ENCODE data around the gene WAC.
"Not testable (repeated sequence)": the region's sequence is repeated elsewhere in the genome, so short reads cannot be mapped to it uniquely, and the experiment has no call there.

The WAC gene

DNA sequence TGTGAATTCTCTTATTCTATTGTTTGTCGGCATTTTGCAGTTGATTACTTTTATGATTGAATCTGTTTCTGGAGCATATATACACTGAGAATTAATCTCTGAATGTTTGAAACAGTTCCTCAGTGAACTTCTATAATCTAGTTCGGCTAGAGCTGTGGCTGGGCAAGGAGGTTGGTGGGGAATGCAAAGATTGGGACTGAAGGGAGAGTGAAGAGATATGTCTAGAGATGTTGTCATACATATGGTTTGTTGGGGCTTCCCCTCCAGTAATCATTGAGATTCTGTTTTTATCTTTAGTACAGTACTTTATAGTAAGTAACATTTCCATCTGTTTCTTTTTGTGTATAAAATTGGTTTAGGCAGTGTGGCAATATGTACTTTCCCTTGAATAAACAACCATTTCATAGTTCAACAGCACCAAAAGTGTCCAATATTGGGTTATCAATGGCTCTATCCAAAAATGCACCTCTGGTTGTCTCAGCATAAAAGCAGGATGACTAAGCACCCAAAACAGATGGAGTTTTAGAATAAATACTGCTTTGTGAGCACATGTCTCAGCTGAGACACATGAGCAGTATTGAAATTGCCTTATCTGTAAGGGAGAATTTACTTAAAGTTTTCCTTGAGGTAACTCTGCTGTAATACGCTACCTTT, 36.7 kb downstream of the WAC start:
- no peak for DNase-seq

DNA sequence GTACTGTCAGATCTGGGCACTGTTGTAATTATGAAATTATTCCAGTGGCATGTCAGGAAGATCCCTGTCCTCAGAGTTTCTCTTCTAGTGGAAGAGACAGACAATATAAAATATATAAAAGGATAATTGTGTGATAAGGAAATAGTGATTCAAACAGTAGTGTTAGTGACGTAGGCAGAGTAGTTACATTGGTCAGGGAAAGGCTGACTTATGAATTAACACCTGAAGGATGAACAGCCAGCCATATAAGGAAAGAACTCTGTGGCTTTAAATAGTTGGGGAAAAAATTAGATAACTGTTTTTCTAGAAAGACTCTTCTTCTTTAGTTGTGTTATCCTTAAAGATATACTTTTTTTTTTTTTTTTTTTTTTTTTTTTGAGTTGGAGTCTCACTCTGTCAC, 37.7 kb downstream of the WAC start:
- DNase-seq: no peak

DNA sequence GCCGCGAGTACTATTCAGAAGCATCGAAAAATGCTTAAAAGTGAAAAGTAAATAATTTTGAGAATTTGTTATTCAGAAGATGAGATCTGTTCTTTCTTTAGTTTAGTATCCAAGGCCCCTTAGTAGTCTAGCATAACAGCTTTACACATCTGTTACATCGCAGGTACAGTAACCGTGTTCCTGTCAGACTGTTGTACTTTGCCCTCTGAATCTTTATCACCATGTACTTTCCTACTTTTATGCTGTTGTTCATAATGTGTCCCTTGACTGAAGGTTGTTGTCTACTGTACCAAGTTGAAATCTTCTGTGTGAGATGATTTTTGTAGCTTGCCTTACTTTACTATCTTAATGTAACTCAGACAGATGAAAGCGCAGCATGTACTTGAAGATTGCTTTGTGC, 38.3 kb downstream of the WAC start:
- no peak for DNase-seq

DNA sequence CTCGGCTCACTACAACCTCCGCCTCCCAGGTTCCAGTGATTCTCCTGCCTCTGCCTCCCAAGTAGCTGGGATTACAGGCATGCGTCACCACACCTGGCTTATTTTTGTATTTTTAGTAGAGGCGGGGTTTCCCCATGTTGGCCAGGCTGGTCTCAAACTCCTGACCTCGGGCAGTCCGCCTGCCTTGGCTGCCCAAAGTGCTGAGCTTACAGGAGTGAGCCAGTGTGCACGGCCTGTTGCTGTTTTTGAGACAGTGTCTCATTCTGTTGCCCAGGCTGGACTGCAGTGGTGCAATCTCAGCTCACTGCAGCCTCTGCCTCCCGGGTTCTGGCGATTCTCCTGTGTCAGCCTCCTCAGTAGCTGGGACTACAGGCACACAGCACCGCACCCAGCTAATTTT, 41.3 kb downstream of the WAC start:
- not testable (repeated sequence) for DNase-seq

DNA sequence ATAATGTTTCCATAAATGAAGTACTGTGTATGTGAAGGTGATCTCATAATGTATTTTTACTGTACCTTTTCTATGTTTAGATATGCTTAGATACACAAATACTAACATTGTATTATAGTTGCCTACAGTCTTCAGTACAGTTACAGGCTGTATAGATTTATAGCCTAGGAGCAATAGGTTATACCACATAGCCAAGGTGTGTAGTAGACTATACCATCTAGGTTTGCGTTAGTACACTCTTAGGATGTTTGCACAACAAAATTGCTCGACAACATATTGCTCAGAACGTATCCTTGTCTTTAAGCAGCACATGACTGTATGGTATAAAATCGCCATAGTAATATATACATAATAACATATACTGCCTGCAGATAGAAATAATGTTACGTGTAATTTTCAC, 42.9 kb downstream of the WAC start:
- DNase-seq: no peak

DNA sequence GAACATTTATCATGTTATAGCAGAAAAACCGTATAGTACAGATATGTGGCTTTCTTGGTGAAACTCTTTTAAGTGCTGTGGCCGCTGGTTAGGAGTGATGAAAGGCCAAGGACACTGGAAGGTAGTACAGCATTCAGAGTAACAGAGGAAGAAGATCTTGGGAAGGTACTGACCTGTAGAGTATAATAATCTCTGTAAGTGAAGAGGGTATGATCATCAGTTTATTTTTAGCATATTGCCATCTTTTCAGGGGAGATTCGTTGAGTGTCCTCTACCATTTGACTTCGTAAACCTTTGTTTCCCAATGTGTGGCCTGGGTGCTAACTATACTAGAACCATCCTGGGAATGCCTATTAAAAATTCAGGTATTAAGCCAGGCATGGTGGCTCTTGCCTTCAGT, 44.6 kb downstream of the WAC start:
- DNase-seq: no peak

DNA sequence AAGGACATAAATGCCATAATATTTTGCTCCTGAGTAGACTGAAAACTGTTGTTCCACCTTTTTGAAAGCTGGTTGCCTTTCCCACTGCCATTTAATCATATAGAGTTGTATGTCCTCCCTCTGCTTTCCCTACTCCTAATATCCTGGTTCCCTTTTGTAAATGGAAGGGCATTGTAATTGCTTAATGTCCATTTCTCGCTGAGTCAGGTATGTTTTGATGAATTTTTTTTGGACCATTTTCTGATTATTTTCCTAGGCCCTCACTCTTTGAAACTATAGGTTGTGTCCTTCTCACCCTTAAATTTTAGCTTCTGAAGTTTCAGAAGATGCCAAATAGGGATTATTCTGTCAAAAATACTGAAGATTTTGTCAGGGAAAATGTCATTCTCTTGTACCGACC, 45.5 kb downstream of the WAC start:
- DNase-seq: no peak

DNA sequence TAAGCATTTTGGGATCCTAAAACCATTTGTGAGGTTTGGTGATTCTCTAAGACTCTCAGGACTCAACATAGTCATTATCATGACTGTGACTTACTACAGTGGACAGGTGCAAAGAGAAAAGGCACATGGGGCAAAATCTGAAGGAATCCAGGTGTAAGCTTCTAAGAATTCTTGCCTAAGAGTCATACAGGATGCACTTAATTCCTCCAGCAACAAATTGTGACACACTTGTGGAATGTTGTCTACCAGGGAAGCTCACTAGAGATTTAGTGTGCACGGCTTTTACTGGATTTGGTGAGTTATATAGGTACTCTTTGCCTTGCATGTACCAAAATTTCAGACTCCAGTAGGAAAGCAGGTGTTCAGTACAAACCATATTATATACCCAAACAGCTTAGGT, 47.9 kb downstream of the WAC start:
- DNase-seq: no peak

DNA sequence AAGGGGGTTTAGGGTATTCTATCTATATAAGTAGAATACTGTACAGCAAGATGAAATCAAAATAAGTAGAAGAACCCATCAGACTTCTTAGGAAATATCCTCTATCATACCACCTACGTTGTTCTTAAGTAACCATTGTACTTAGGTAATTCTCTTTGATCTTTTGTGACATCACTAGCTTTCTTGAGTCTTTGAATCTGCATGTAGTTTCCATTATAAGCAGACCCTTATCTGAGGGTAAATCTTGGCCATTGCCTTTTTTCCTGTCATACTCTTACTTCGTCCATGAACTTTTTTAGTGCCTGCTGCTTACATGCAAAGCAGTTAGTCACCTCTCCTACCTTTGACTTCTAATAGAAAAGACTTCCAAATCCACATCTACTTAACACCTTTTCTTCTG, 49.0 kb downstream of the WAC start:
- no peak for DNase-seq

DNA sequence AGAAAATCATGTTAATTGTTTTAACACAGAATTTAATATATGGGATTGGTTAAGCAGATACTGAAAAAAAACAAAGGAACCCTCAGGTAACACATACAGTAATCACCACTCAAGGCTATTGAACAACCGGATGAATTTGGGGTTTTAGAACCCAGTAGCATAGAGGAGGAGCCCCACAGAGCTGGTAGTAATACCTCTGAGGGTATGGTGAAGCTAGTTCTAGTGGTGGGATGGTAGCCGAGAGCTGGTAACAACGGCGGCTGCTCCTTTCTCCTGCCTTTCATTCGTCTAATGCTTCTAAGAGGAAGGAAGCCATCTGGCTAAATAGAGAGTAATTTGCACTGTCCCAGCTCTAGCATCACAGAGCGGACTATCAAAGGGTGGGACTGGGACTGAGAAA, 52.2 kb downstream of the WAC start:
- no peak for DNase-seq

DNA sequence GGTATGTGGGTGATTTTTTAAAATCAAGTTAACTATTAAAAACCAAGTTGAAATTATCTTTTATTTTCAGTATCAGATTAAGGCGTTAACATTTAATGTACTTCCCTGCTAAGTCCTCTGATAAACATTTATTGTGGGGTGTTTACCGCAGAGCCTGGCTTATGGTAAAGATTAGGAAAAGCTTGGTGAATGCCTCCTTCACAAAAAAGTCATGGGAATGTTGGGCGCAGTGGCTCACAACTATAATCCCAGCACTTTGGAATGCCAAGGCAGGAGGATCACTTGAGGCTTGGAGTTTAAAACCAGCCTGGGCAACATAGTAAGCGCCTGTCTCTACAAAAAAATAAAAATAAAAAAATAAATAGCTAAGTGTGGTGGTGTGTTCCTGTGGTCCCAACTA, 53.3 kb downstream of the WAC start:
- no peak for DNase-seq

DNA sequence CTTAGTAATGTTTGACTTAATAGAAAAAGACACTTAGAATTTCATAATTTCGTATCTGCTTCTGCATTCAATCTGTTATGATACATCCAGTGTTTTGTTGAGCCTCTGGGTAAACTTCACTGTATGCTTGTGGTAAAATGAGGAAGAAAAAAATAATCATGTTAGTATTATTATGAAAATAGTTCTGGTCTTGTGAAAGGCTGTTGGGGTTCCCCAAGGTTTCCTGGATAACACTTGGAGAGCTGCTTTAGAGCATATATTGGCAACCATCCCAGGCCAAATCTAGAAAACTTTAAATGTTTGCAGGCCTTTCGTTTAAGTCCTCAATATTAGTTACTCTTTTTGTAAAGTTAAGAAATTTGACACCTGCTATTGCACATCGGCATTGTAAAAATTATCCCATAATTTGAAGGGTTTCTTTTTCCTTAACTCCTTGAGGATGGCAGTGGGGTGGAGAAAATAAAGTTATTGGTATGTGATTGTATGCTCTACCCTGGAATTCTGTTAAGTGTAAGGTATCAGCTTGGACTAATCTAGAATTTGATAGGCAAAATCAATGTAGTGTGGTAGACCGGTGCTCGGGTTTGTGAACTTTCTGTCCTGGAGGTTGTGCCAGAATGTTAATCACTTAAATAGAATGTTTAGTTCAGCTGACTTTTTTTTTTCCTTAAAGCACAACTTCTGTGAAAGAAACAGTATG, 54.5 kb downstream of the WAC start:
- DNase-seq: no peak

DNA sequence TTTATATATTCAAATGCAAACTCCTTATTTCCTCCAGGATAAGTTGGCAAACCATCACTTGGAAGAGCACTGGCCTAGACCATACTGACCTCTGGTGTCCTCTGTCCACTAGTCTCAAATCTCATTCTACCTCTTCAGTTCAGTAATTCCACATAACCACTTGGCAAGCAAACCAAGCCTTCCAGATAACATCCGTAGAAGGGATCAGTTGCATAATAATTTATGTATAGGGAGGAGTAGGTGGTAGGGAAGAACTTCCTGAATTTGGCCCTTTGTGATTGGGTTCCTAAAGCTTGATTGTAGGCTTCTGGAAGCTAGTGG, 55.0 kb downstream of the WAC start:
- DNase-seq: no peak

DNA sequence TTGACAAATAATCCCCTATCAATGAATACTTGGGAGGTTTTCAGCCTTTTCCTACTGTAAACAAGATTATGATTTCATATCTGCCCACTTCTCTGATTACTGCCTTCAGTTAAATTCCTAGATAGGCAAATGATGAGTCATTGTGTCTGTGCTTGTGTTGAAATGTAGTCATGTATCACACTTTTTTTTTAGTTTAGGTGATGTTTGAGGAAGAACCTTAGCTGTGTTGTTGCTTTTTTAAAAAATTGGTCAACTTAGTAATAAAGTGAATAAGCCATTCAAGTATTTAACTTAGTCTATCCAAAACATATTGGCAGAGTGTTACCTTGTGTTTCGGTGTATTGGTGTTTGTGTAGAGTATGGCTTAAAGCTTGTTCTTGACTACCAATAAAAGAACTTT, 60.0 kb downstream of the WAC start:
- DNase-seq: no peak

DNA sequence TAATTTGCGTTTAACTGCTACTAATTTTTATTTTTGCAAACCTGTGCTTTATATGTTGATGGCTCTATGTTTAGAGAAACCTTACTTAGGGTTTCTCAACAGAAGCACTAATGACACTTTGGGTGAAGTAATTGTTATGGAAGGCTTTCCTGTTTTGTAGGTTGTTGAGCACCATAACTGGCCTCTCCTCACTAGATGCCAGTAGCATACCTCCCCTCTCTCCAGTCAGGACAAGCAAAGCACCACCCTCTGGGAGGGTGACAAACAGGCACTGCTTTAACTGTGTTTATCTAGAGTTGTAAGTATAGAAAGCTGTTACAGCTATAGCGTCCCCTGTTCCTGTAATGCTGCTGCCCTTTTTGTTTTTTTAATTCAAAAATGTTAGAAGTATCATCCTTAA, 60.9 kb downstream of the WAC start:
- no peak for DNase-seq

DNA sequence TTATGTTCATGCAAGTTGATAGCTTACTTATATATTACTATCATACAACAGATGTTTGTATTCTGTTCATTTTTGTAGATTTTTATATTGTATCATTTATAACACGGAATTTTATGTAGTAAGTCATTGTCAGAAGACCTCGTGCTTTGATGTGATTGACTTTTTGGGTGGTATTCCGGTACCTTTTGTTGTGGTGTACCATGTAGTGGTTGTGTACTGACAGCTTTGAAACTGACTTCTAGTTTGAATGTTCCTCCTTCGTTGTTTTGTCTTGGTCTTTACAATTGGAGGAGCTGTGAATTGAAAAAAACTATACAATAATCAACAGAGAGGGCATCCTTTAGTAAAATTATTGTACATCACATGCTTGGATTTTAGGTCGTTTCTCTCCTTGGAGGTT, 61.5 kb downstream of the WAC start:
- DNase-seq: no peak

DNA sequence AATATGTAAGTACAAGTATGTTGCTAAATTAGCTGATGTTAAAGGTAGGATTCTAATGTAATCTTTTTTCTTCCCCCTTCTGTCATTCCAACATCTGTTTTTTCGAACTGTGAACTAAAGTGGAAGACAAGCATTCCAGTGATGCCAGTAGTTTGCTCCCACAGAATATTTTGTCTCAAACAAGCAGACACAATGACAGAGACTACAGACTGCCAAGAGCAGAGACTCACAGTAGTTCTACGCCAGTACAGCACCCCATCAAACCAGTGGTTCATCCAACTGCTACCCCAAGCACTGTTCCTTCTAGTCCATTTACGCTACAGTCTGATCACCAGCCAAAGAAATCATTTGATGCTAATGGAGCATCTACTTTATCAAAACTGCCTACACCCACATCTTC, 62.7 kb downstream of the WAC start:
- DNase-seq: no peak

DNA sequence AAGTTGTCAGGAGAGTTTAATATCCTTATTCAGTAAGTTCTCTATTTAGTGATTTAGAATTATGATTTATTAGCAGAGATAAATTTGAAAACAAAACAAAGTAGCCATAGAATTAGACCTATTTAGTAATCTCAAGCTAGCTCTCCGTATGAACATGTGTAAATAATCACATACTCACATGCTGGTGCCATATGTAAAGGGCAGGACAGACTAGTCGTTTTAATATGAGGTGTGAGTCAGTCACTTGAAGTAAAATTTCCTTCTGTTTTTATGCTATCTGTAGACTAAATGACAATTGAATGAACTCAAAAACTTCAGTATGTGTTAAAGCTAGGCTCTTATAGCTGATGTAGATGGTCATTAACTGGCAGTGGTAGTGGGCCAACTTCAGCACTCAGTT, 67.1 kb downstream of the WAC start:
- no peak for DNase-seq

DNA sequence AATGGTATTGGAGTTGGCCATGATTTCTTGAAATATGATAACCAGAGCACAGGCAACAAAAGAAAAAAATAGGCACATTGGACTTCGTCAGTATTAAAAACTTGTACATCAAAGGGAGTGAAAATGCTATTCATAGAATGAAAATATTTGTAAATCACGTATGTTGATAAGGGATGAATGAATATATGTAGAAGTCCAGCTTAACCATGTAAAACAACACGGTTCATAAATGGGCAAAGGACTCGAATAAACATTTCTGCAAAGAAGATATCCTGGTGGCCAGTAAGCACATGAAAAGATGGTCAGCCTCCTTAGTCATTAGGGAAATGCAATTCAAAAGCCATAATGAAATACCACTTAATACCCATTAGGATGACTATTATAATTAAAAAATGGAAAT, 68.1 kb downstream of the WAC start:
- no peak for DNase-seq

DNA sequence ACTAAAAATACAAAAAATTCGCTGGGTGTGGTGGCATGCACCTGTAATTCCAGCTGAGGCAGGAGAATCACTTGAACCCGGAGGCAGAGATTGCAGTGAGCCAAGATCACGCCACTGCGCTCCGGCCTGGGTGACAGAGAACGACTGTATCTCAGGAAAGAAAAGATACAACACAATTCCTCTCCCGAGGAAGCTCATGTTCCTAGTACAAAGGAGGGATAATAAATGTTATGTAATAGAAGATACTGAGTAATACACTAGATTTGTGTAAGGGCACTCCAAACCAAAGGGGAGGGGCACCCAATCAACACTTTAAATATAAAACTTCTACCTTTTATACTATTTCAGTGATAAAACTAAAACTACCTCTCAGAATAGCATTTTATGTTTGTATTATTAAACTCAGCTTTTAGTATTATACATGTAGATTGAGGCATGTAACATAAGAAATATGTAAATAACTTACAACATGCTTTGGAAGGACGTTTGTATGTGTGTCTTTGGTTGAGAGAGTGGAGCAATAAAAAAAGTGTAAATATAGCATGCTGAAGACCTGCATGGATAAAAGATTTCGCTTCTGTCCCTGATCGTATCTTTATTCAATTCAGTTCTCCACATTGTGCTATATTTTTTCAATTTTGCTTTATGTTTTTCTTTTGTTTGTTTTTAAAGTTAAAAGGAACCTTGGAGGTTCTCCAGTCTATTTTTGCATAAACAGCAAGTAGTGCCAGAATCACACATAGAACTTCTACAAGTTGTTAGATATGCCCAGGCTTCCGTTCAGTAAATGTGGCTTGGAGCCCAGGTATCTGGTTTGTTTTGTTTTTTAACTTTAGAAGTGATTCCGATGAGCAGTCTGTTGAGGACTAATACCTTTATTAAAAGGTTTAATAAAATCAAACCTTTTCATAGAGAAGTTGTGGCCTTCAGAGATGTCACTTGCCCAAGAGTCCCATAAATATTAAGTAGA, 71.9 kb downstream of the WAC start:
- DNase-seq: no peak

DNA sequence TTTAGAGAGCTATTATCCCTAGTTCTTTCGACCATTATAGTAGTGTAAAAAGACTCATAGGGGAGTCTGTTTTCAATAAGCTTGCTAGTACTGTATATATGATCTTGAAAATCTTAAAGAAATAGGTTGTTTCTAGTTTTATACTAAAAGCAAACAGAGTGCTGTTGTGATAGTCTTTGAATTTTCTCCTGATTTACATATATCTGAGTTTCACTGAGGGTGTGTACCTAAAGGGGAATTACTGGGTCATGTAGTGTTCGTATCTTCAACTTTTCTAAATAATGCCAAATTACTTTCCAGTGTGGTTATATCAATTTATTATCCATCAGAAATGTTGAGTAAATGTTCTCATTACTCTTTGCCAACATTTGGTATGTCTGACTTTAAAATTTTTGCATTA, 73.7 kb downstream of the WAC start:
- DNase-seq: no peak

DNA sequence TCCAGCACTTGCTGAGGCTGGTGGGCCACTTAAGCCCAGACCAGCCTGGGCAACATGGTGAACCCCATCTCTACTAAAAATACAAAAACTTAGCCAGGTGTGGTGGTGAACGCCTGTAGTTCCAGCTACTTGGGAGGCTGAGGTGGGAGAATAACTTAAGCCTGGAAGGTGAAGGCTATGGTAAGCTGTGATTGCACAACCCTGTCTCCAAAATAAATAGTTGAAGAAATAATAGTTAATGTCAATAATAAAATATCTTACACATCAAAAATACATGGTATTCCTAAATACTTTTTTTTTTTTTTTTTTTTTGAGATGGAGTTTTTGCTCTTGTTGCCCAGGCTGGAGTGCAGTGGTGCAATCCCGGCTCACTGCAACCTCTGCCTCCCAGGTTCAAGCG, 76.7 kb downstream of the WAC start:
- not testable (repeated sequence) for DNase-seq

DNA sequence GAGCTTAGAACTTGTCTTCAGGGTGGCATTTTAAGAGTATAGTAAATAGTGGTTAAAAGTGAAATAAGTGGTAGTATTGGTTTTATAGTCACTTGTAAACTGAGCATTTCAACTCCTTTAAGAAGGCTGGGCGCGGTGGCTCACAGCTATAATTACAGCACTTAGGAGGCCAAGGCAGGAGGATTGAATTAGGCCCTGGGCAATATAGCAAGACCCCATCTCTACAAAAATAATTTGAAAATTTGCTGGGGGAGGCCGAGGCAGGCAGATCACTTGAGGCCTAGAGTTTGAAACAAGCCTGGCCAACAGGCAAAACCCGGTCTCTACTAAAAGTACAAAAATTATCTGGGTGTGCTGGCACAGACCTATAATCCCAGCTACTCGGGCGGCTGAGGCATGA, 80.0 kb downstream of the WAC start:
- DNase-seq: no peak

DNA sequence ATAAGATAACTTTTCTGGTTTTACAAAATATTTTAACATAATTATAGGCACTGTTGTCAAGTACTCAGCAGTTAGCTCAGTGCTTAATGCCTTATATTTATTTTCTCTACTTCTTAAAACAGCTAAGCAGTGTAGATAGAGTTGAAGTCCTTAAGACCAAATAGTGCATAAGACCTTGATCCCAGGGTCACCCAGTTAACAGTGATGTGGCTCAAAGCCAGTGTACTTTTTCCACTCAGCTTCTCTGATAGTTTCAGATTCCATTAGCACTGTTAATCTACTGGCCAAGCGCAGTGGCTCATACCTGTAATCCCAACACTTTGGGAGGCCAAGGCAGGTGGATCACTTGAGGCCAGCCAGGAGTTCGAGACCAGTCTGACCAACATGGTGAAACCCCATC, 83.6 kb downstream of the WAC start:
- no peak for DNase-seq

Measured in activated T-cell treated with anti-CD3 and anti-CD28 coated beads, Interleukin-2, amount 50 U/mL, for 1 hour (primary cell).